HepG2 (cell line): ENCODE results near the gene USP30. TPM values are rescaled to one million over a fixed set of nuclear protein-coding genes. Genes with fewer than 3 reads are reported as not detected.

Experiments
- AHDC1 ChIP-seq: sonication (generic); formaldehyde crosslinking; IDR thresholded peaks from 2 replicates; pipeline ENCODE4 v1.5.1; 2020; ENCODE audit warnings: mild to moderate bottlenecking, missing genetic modification reagents, borderline replicate concordance
- CC2D1A ChIP-seq: sonication (generic); formaldehyde crosslinking; IDR thresholded peaks from 2 replicates; pipeline ENCODE4 v1.8.1; 2023; ENCODE audit warnings: mild to moderate bottlenecking, missing genetic modification reagents
- CHCHD3 ChIP-seq: sonication (generic); formaldehyde crosslinking; IDR thresholded peaks from 2 replicates; pipeline ENCODE4 v1.8.0; 2022; ENCODE audit warnings: mild to moderate bottlenecking, missing genetic modification reagents, moderate library complexity
- EED ChIP-seq: sonication (generic); formaldehyde crosslinking; IDR thresholded peaks from 2 replicates; pipeline ENCODE4 v1.5.0; 2020; ENCODE audit warnings: mild to moderate bottlenecking, missing genetic modification reagents
- HIC2 ChIP-seq: sonication (generic); formaldehyde crosslinking; IDR thresholded peaks from 2 replicates; pipeline ENCODE4 v1.9.0; 2022; ENCODE audit warnings: low read depth, missing genetic modification reagents
- HNF4A ChIP-seq: sonication (generic); formaldehyde crosslinking; IDR thresholded peaks from 2 replicates; pipeline ENCODE4 v1.4.0; 2020; ENCODE audit warnings: missing genetic modification reagents
- HOXA7 ChIP-seq: sonication (generic); formaldehyde crosslinking; IDR thresholded peaks from 2 replicates; pipeline ENCODE4 v1.8.1; 2022; ENCODE audit warnings: mild to moderate bottlenecking, missing genetic modification reagents, moderate library complexity
- IKZF5 ChIP-seq: IDR thresholded peaks from 2 replicates; pipeline ENCODE4 v1.6.1; 2018; ENCODE audit warnings: missing genetic modification reagents, mild to moderate bottlenecking, missing compliant biosample characterization
- MAFG ChIP-seq: sonication (generic); formaldehyde crosslinking; IDR thresholded peaks from 2 replicates; pipeline ENCODE4 v1.5.1; 2020; ENCODE audit warnings: mild to moderate bottlenecking, missing genetic modification reagents
- MIER3 ChIP-seq: IDR thresholded peaks from 2 replicates; pipeline ENCODE4 v1.6.1; 2016; ENCODE audit warnings: missing compliant biosample characterization, borderline replicate concordance
- NFIC ChIP-seq: IDR thresholded peaks from 2 replicates; pipeline ENCODE4 v1.6.1; 2012; ENCODE audit warnings: mild to moderate bottlenecking, low read length, inconsistent platforms
- ZBTB3 ChIP-seq: sonication (generic); formaldehyde crosslinking; IDR thresholded peaks from 2 replicates; pipeline ENCODE4 v1.4.0; 2020; ENCODE audit warnings: low read depth, mild to moderate bottlenecking, moderate library complexity, missing genetic modification reagents, borderline replicate concordance
- ZKSCAN8 ChIP-seq: IDR thresholded peaks from 2 replicates; pipeline ENCODE4 v1.6.1; 2016; ENCODE audit warnings: borderline replicate concordance, missing genetic modification reagents, missing compliant biosample characterization
- ZNF414 ChIP-seq: sonication (generic); formaldehyde crosslinking; IDR thresholded peaks from 2 replicates; pipeline ENCODE4 v1.5.0; 2020; ENCODE audit warnings: missing genetic modification reagents
- ZNF441 ChIP-seq: sonication (generic); formaldehyde crosslinking; IDR thresholded peaks from 2 replicates; pipeline ENCODE4 v1.7.0; 2021; ENCODE audit warnings: missing genetic modification reagents, borderline replicate concordance
- ZNF770 ChIP-seq: sonication (generic); formaldehyde crosslinking; IDR thresholded peaks from 2 replicates; pipeline ENCODE4 v1.5.0; 2020; ENCODE audit warnings: mild to moderate bottlenecking, missing genetic modification reagents
- polyA plus RNA-seq, 8 experiments: library from polyadenylated mRNA; depleted of rRNA in 3 of 8; stranded (reverse) in 7 of 8; unstranded in 1 of 8; fragments of >200 nt; fragmentation: Illumina TruSeq in 4 of 8; extraction: Trizol in 4 of 8; gene quantifications; 2 replicates each; pipeline versions ENCODE4 v1.2.1 to v1.2.3, GENCODE V29; 2011 to 2016; ENCODE audit warnings: low read depth in 4 of 8, missing spikeins in 1 of 8, mixed read lengths in 1 of 8; ENCODE audit not compliant: insufficient read depth in 1 of 8
- total RNA-seq, 5 experiments: library from RNA; depleted of rRNA; stranded (reverse); fragments of >200 nt; fragmentation: Illumina TruSeq; extraction: Trizol; gene quantifications; 2 replicates each; pipeline ENCODE4 v1.2.3, GENCODE V29; 2016; ENCODE audit warnings: low read depth in 1 of 5

Gene USP30
- total and polyA plus RNA-seq, 2 of the 13 experiments (the other 11 are each of a cell fraction or from before 2014, with no cell fraction given), result 11.2 to 20.8 TPM

DNA sequence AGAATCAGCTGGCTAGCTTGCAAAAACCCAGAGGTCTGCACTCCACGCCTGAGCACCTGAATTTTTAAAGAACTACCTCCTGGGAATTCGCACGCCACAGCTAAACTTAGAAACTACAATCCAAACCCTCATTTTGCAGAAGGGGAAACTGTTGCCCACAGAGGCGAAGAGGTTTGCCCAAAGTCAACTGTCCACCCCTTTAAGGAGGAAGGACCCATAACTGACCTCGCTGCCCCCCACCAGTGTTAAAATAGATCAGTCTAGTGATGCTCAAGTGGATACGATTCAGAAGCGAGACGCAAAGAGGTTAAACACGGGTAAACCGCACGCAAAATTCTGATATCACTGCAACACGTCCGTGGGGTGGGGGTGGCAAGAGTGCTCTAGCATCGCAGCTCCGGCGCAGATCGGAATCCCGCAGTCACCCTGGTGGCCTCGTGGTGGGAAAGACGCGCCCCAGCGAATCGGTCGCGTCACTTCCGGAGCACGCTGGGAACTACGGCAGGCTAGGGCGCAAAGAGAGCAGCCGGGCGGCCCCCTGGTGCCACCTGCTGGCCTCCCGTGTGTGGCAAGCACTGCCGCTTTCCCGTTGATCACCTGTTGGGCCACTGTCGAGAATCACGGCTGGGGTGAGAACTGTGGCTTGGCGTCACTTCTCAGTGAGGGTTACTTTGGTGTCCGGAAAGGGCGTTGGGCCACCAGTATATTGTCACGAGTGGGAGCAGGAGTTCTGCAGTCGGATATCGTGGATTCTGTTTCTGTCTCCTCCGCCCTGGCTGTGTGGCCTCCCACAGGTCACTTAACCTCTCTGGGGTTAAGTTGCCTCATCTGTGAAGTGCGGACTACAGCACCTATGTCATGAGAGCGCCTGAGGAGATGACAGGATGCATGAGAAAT is 40.9 kb downstream of the USP30 start, which contains the start of gene ALKBH2 (continued):
- TF ChIP-seq HIC2 (CRISPR knock-in tag), result no peak
- TF ChIP-seq AHDC1 (CRISPR knock-in tag), result no peak
- TF ChIP-seq ZBTB3 (CRISPR knock-in tag), result peak; percentile 60; the same call in 1 of the 2 replicates
- peak; percentile 93 for TF ChIP-seq ZNF414 (CRISPR knock-in tag)
- TF ChIP-seq IKZF5 (CRISPR knock-in tag), result peak; percentile 90
- no peak; the same call in 1 of the 2 replicates for TF ChIP-seq NFIC
- TF ChIP-seq ZKSCAN8 (CRISPR knock-in tag), result peak; percentile 78; the same call in 1 of the 2 replicates
- TF ChIP-seq CC2D1A (CRISPR knock-in tag), result peak; percentile 97
- TF ChIP-seq MIER3 (CRISPR knock-in tag), result peak; percentile 66; the same call in 1 of the 2 replicates
- TF ChIP-seq MAFG (CRISPR knock-in tag), result peak; percentile 69
- TF ChIP-seq EED (CRISPR knock-in tag), result peak; percentile 94; the same call in 1 of the 2 replicates
- peak; percentile 44 for TF ChIP-seq HNF4A (CRISPR knock-in tag)
- TF ChIP-seq ZNF770, result peak; percentile 59
- no peak; the same call in 1 of the 2 replicates for TF ChIP-seq HOXA7 (CRISPR knock-in tag)
- peak; percentile 77; the same call in 1 of the 2 replicates for TF ChIP-seq CHCHD3
- peak; percentile 82 for TF ChIP-seq ZNF441 (CRISPR knock-in tag)
